ENCODE data around the gene WIZ.
A peak's percentile ranks its signal among the peaks of the same experiment; 100 is the strongest.
"Not testable (repeated sequence)": the region's sequence is repeated elsewhere in the genome, so short reads cannot be mapped to it uniquely, and the experiment has no call there.

WIZ gene

DNA sequence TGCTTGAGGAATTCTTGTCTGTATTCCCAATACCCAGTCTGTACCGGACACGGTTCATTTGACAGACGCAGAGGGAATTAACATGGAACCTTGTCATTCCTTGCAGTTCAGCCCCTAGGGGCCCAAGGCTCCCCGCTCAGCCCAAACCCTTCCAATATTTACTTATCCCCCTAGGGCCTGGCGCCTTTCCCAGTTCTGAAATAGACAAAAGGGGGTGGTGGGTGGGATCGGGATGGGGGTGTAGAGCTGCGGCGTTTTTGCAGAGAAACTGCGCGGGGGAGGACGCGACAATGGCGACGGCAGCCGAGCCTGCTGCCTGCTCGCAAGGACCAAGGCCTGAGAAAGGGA is 31.6 kb downstream of the WIZ start:
- Histone ChIP-seq H3K27ac (peak overlapping the region; percentile 93), H3K27me3 (ENCODE audit: insufficient read depth, low read depth, severe bottlenecking) (no peaks in the 10 kb centered on the region), H3K36me3 (peaks cover 37% of the 10 kb centered on the region), H3K9me3 (ENCODE audit: severe bottlenecking) (no peaks in the 10 kb centered on the region), H3K4me3 (ENCODE audit: low read depth, low read length) (peak overlapping the region; percentile 75)
- peak; percentile 30 for DNase-seq
- TF ChIP-seq, protein P1, sequence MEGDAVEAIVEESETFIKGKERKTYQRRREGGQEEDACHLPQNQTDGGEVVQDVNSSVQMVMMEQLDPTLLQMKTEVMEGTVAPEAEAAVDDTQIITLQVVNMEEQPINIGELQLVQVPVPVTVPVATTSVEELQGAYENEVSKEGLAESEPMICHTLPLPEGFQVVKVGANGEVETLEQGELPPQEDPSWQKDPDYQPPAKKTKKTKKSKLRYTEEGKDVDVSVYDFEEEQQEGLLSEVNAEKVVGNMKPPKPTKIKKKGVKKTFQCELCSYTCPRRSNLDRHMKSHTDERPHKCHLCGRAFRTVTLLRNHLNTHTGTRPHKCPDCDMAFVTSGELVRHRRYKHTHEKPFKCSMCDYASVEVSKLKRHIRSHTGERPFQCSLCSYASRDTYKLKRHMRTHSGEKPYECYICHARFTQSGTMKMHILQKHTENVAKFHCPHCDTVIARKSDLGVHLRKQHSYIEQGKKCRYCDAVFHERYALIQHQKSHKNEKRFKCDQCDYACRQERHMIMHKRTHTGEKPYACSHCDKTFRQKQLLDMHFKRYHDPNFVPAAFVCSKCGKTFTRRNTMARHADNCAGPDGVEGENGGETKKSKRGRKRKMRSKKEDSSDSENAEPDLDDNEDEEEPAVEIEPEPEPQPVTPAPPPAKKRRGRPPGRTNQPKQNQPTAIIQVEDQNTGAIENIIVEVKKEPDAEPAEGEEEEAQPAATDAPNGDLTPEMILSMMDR (IDR thresholded peaks at IDR 0.05; ENCODE audit: low read depth, low read length): no peak

DNA sequence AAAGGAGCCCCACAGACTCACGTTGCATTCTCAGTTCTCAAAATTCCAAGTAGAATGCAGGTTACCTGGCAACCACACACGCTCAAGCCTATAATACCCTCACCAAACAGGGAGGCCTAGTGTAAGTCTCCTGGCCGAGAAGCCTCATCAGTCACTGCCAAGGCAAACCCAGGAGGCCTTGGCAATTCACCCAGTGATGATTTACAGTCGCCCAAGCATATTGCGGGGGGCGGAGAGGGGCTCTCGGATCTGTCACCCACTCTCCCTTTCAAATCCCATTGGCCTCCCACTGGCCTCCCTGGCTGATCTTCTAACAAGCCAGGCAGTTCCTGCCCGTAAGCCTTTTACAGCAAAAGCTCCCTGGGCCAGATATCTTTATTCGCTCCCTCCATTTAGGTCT is 32.1 kb downstream of the WIZ start:
- Histone ChIP-seq H3K4me3 (ENCODE audit: low read depth, low read length) (peak overlapping the region; percentile 75), H3K27me3 (ENCODE audit: insufficient read depth, low read depth, severe bottlenecking) (no peaks in the 10 kb centered on the region), H3K9me3 (ENCODE audit: severe bottlenecking) (no peaks in the 10 kb centered on the region), H3K36me3 (peaks cover 34% of the 10 kb centered on the region), H3K27ac (peak overlapping the region; percentile 93)
- peak; percentile 27 for DNase-seq
- TF ChIP-seq, protein P1 (IDR thresholded peaks at IDR 0.05; ENCODE audit: low read depth, low read length): no peak

DNA sequence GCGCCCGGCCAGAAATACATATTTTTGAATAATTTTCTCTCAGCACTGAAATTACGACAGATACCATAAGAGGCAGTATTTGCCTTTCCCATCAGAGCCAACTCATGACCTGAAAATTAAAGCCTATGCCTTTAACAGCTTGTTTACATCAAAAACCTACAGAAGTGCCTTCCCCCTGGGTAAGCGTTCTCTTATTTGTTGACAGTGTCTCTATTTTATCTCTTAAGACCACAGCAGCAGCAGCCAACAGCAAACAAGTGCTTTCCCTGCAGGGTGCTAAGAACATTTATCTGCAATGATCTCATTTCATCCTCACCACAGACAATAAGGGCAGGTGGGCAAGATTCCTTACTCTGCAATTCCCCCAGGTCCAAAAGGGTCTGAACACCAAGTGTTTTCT is 36.9 kb downstream of the WIZ start:
- Histone ChIP-seq H3K4me3 (ENCODE audit: low read depth, low read length) (no peak overlapping the region), H3K9me3 (ENCODE audit: severe bottlenecking) (no peaks in the 10 kb centered on the region), H3K27me3 (ENCODE audit: insufficient read depth, low read depth, severe bottlenecking) (no peaks in the 10 kb centered on the region), H3K27ac (no peak overlapping the region), H3K36me3 (peaks cover 48% of the 10 kb centered on the region)
- DNase-seq: no peak
- TF ChIP-seq, protein P1 (IDR thresholded peaks at IDR 0.05; ENCODE audit: low read depth, low read length): no peak

DNA sequence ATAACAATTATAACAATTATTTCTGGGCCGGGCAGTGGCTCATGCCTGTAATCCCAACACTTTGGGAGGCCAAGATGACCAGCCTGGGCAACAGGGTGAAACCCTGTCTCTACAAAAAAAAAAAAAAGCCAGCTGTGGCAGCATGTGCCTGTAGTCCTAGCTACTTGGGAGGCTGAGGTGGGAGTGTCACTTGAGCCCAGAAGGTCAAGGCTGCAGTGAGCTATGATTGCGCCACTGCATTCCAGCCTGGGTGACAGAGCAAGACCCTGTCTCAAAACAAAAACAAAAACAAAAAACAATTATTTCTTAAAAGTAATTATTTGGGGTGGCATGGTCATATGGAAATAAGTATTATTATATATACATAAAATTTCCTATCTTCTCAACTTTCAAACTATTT is 38.4 kb downstream of the WIZ start:
- not testable (repeated sequence) for H3K9me3 ChIP-seq (ENCODE audit: severe bottlenecking); H3K4me3 ChIP-seq (ENCODE audit: low read depth, low read length); DNase-seq; H3K27ac ChIP-seq; H3K27me3 ChIP-seq (ENCODE audit: insufficient read depth, low read depth, severe bottlenecking)
- peaks cover 45% of the 10 kb centered on the region for H3K36me3 ChIP-seq

DNA sequence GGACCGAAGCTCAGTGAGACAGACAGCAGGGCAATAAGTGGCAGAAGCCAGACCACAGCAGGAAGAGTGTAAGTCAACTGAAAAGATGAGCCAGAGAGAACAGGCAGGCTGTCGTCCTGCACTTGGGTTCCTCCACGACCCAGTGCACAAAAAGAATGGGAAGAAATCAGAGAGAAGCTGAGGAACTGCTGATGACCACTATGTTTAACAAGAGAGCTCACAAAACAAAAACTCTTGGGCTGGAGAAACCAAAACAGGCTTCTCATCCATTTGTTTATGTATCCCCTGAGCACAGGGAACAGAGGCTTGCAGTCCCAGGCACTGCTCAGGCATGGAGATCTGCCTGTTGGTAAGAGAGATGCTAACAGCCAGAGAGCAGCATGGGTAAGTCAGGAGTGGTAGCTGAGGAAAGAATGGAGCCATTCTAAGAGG is 45.0 kb downstream of the WIZ start:
- H3K9me3 ChIP-seq (ENCODE audit: severe bottlenecking): no peaks in the 10 kb centered on the region
- H3K4me3 ChIP-seq (ENCODE audit: low read depth, low read length): no peak overlapping the region
- no peaks in the 10 kb centered on the region for H3K27me3 ChIP-seq (ENCODE audit: insufficient read depth, low read depth, severe bottlenecking)
- TF ChIP-seq, protein P1 (IDR thresholded peaks at IDR 0.05; ENCODE audit: low read depth, low read length): no peak
- DNase-seq: no peak
- H3K36me3 ChIP-seq: peaks cover 72% of the 10 kb centered on the region
- H3K27ac ChIP-seq: no peak overlapping the region

DNA sequence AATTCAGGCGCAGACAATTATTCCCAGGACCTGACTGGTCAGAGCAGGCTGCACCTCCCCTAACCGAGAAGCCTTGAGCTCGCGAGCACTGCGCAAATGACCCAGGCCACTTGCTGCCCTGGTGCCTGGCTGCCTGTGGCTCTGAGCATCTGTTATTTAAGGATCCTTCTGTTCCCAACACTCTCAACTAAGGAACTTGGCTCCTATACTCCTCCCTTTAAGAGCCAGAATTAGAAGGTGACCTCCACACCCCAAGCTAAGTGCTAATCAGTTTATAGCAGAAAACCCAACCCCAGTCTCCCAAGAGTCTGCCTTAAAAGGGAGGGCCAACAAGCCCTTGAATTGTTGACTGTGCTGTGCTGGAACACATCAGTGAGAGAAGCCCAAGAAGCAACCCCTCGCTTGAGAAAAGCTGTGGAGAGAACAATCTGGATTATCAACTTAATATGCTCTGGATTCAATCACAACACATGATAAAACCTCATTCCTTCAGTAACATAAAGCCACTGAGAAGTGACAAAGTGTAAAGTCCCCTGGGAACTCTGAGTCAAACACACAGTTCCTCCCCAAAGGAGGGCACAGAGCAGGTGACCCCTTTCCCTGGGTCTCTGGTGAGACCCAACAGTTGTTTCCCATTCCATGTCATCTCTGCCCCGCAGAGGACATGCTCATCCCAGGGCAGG is 45.5 kb downstream of the WIZ start:
- Histone ChIP-seq H3K9me3 (ENCODE audit: severe bottlenecking) (no peaks in the 10 kb centered on the region), H3K4me3 (ENCODE audit: low read depth, low read length) (no peak overlapping the region), H3K27ac (no peak overlapping the region), H3K36me3 (peaks cover 72% of the 10 kb centered on the region), H3K27me3 (ENCODE audit: insufficient read depth, low read depth, severe bottlenecking) (no peaks in the 10 kb centered on the region)
- DNase-seq: no peak
- TF ChIP-seq, protein P1 (IDR thresholded peaks at IDR 0.05; ENCODE audit: low read depth, low read length): no peak

All from WERI-Rb-1 (cell line).